A673 (cell line): ENCODE measurements around the gene LIME1. TPM values are rescaled to one million over a fixed set of nuclear protein-coding genes. Genes with fewer than 3 reads are reported as not detected.

Source experiments
- BruUV-seq: library from RNA; stranded (reverse); fragments of 400-500 nt; replicated peaks from 2 replicates; lab custom pipeline; 2021; lab: Mats Ljungman, UMichigan
- CTCF ChIA-PET: fragments of 300-600 bp; sonication (Branson Sonifier 250); formaldehyde crosslinking; loops from one replicate; lab custom pipeline; 2022; ENCODE audit warnings: antibody characterized with exemption; lab: Charles Lee
- POLR2A ChIA-PET: fragments of 300-600 bp; sonication (Branson Sonifier 250); formaldehyde crosslinking; loops from one replicate; lab custom pipeline; 2022; ENCODE audit warnings: antibody characterized with exemption; ENCODE audit not compliant: low non-redundant PET; lab: Charles Lee
- DNase-seq: peaks from one replicate; pipeline ENCODE4 v3.0.0-alpha.2; 2015; ENCODE audit warnings: low spot score
- H3K27ac ChIP-seq: fragments of 200-600 bp; sonication (generic); 2 replicates; pipeline ENCODE4 v1.5.1; 2016; ENCODE audit warnings: mixed run types, low read depth, mild to moderate bottlenecking, mixed read lengths, antibody characterized with exemption, low read length; ENCODE audit not compliant: poor library complexity, severe bottlenecking
- H3K27me3 ChIP-seq: fragments of 200-600 bp; sonication (generic); replicated peaks from 2 replicates; pipeline ENCODE4 v1.6.1; 2017; ENCODE audit warnings: mixed run types, low read depth, mild to moderate bottlenecking, mixed read lengths, antibody characterized with exemption, low read length; ENCODE audit not compliant: insufficient read depth, poor library complexity
- H3K36me3 ChIP-seq: fragments of 200-600 bp; sonication (generic); 2 replicates; pipeline ENCODE4 v1.6.1; 2016; ENCODE audit warnings: mixed run types, mild to moderate bottlenecking, mixed read lengths, antibody characterized with exemption, low read length; ENCODE audit not compliant: insufficient read depth, poor library complexity, severe bottlenecking
- H3K4me1 ChIP-seq: fragments of 200-600 bp; sonication (generic); 2 replicates; pipeline ENCODE4 v1.6.1; 2017; ENCODE audit warnings: mixed run types, mild to moderate bottlenecking, mixed read lengths, antibody characterized with exemption, low read length; ENCODE audit not compliant: insufficient read depth, poor library complexity, severe bottlenecking
- H3K4me3 ChIP-seq: fragments of 200-600 bp; sonication (generic); 2 replicates; pipeline ENCODE4 v1.5.1; 2016; ENCODE audit warnings: low read depth, mixed run types, mild to moderate bottlenecking, mixed read lengths, low read length; ENCODE audit not compliant: poor library complexity, severe bottlenecking
- H3K9me3 ChIP-seq: fragments of 200-600 bp; sonication (generic); 2 replicates; pipeline ENCODE4 v1.6.1; 2016; ENCODE audit warnings: mixed run types, low read depth, mild to moderate bottlenecking, mixed read lengths, antibody characterized with exemption, low read length; ENCODE audit not compliant: poor library complexity, severe bottlenecking
- EZH2 ChIP-seq: fragments of 200-600 bp; sonication (generic); IDR thresholded peaks from 2 replicates; pipeline ENCODE4 v1.6.1; 2017; ENCODE audit warnings: borderline replicate concordance, low read depth, mild to moderate bottlenecking, mixed read lengths, antibody characterized with exemption, low read length; ENCODE audit not compliant: poor library complexity, severe bottlenecking
- intact Hi-C: fragments of 100-400 bp; cut with micrococcal nuclease; formaldehyde crosslinking; loops from one replicate; pipeline ENCODE4 v1.10.0; 2022; ENCODE audit not compliant: unreplicated experiment
- total RNA-seq: library from RNA; stranded (reverse); gene quantifications from 2 replicates; pipeline ENCODE4 v1.2.3, GENCODE V29; 2021
- TF ChIP-seq, protein P1 (sequence below): fragments of 300-800, 200-600 bp; sonication (generic); conservative IDR thresholded peaks from 2 replicates; pipeline ENCODE4 v1.5.1; 2017; ENCODE audit warnings: low read depth, mild to moderate bottlenecking, antibody characterized with exemption, low read length, moderate library complexity, mixed read lengths

LIME1 gene
- total RNA-seq, 1 experiment from 2014 or later: 16.3 TPM

- peaks cover 8% of the 10 kb centered on the region for H3K9me3 ChIP-seq
- intact Hi-C loops: no loop called here
- H3K36me3 ChIP-seq: peaks cover 59% of the 10 kb centered on the region
- TF ChIP-seq EZH2: no peak
- TF ChIP-seq, protein P1, sequence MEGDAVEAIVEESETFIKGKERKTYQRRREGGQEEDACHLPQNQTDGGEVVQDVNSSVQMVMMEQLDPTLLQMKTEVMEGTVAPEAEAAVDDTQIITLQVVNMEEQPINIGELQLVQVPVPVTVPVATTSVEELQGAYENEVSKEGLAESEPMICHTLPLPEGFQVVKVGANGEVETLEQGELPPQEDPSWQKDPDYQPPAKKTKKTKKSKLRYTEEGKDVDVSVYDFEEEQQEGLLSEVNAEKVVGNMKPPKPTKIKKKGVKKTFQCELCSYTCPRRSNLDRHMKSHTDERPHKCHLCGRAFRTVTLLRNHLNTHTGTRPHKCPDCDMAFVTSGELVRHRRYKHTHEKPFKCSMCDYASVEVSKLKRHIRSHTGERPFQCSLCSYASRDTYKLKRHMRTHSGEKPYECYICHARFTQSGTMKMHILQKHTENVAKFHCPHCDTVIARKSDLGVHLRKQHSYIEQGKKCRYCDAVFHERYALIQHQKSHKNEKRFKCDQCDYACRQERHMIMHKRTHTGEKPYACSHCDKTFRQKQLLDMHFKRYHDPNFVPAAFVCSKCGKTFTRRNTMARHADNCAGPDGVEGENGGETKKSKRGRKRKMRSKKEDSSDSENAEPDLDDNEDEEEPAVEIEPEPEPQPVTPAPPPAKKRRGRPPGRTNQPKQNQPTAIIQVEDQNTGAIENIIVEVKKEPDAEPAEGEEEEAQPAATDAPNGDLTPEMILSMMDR: no peak
- peaks cover 6% of the 10 kb centered on the region for H3K4me1 ChIP-seq
- H3K27ac ChIP-seq: peak within 1 kb of the TSS; percentile 87
- CTCF ChIA-PET: no interaction called here
- H3K4me3 ChIP-seq: peak within 1 kb of the TSS; percentile 98
- peak; percentile 89 for DNase-seq
- H3K27me3 ChIP-seq: no peaks in the 10 kb centered on the region
- POLR2A ChIA-PET: no interaction called here
- no TSS peak for BruUV-seq
Observed at GRCh38 chr20:63707558-63708300, 28.7 kb upstream of the LIME1 start, which contains the start of the genes ARFRP1 and ZGPAT. Gene ARFRP1 (minus strand): TSS chr20:63707976. CDS start chr20:63707091, 885 bp downstream. Gene ZGPAT (plus strand): TSS chr20:63708039. CDS start chr20:63708581, 542 bp downstream.

GRCh38 chr20:63708301-63709148, 27.9 kb upstream of the LIME1 start:
- Histone ChIP-seq H3K9me3 (peaks cover 8% of the 10 kb centered on the region), H3K27ac (peak overlapping the region; percentile 87), H3K36me3 (peaks cover 62% of the 10 kb centered on the region), H3K4me3 (peak overlapping the region; percentile 98), H3K4me1 (peaks cover 6% of the 10 kb centered on the region), H3K27me3 (no peaks in the 10 kb centered on the region)
- ChIA-PET POLR2A (no interaction called here), CTCF (no interaction called here)
- BruUV-seq: TSS peak; percentile 28
- no peak for DNase-seq
- intact Hi-C loops: no loop called here
- TF ChIP-seq, protein P1: no peak
- TF ChIP-seq EZH2: no peak

GRCh38 chr20:63709149-63709527, 27.3 kb upstream of the LIME1 start:
- H3K27ac ChIP-seq: no peak overlapping the region
- no peak for DNase-seq
- H3K4me3 ChIP-seq: peak overlapping the region; percentile 98
- peaks cover 62% of the 10 kb centered on the region for H3K36me3 ChIP-seq
- peaks cover 8% of the 10 kb centered on the region for H3K9me3 ChIP-seq
- intact Hi-C loops: no loop called here
- BruUV-seq: no TSS peak
- POLR2A ChIA-PET: no interaction called here
- no peaks in the 10 kb centered on the region for H3K27me3 ChIP-seq
- peaks cover 6% of the 10 kb centered on the region for H3K4me1 ChIP-seq
- CTCF ChIA-PET: no interaction called here
- TF ChIP-seq EZH2: no peak
- TF ChIP-seq, protein P1: no peak
